ENCODE data around the gene HTN3. TPM values are rescaled to one million over a fixed set of nuclear protein-coding genes. Genes with fewer than 3 reads are reported as not detected.
"Not testable (repeated sequence)": the region's sequence is repeated elsewhere in the genome, so short reads cannot be mapped to it uniquely, and the experiment has no call there.

Gene HTN3
- not detected in 2 replicates for total RNA-seq
- polyA plus RNA-seq (2012): not detected

GRCh38 chr4:70028159-70028558 lies at the start of gene HTN3:
TSS of gene HTN3 (plus strand) at chr4:70028459. CDS start at chr4:70030741, 2,282 bp downstream.
- not testable (repeated sequence) for DNase-seq (ENCODE audit: low read depth)

DNA sequence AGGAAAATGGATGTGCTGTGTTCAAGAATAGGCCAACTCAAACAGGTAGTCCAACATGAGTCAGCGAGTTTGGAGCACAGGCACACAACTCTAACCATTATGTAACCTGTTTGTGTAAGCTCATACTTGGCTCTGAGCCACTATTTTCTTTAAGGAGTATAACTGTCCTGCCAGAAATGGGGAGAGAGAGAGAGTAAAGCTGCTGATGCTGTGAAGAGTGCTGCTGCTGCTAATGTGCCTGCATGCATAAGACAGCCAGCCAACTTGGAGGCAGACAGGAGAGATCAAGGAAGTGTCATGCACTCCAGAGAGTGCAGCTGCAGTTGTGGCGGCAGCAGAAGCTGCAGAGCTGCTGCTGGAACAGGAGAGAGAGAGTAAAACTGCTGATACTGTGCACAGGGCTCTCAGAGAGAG lies 44.2 kb upstream of the HTN3 start:
- no peak for DNase-seq (ENCODE audit: low read depth)

DNA sequence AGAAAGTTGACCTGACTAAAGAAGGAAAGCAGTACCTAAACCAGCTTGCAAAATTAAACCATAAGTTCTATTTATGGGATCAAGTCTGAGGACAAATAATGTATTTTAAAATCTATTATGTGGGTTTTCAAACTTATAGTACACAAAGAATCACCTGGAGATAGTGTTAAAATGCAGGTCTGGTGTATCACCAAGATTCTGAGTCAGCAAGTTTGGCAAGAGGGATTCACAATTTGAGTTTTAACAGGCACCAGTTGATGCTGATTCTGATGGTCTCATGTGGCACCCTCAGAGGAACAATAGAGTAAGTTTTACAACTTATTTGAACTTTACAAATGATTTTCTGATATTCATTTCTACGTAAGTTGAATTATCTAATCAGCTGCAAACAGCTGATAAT lies 41.6 kb upstream of the HTN3 start:
- DNase-seq (ENCODE audit: low read depth): no peak

DNA sequence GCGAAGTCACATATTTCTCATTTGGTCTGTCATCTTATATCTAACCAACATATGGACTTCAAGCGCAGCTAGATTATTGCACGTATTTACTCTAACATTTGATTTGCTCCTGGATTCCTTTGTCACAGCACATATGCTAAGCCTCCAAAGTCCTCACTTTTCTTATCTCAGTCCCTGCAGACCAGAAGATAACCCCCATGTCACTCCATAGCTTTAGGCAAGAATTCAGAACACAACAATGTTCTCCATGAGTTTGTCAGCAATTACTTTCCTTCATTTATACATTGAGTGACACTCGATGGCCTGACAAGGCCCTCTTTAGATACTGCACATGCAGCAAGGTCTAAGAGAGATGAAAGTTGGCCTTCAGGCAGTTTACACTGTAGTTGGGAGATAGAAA lies 37.2 kb upstream of the HTN3 start:
- DNase-seq (ENCODE audit: low read depth): no peak

GRCh38 chr4:69994782-69995181 lies 33.5 kb upstream of the HTN3 start:
- no peak for DNase-seq (ENCODE audit: low read depth)

DNA sequence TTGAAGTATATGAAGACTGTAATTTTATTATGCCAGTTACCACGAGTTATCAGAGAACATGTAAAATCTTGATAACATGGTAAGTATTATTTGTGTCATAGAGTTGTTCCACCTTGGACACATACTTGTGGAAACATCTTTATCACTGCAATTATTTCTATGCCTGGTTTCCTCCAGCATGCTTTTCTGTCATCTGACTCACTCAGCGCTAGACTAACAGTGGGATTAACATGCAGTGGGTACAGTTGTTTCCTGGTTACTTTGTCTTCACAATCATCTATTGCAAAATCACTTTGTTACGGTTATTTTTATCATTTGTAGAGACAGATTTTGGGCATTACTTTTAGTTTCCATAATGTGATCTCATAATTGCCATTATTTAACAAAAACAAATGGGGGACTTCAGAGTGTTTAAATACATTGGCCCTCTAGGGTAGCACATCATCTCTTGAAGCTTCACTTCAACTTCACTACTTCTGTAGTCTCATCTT lies 32.7 kb upstream of the HTN3 start, which contains the start of gene STATH:
Gene STATH, plus strand, starts transcription at position 441 of the 491 bp plus-strand sequence. CDS start 2,472 bp downstream, outside the sequence.
- no peak for DNase-seq (ENCODE audit: low read depth)

DNA sequence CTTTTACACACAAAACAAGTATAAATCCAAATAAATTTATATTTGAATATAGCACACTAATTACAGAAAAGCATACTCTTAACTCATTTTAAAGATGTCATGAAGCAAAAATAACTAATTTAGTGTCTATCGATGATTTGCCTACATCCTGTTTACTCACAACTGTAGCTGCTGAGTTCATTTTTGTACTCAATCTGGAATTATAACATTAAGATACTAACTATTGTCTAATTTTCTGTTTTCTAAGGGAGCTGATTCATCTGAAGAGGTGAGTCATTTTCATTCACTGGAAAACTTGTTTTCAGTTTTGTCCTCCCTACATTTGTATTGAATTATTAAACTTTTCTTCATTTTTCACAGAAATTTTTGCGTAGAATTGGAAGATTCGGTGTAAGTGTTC lies 28.8 kb upstream of the HTN3 start:
- DNase-seq (ENCODE audit: low read depth): no peak

DNA sequence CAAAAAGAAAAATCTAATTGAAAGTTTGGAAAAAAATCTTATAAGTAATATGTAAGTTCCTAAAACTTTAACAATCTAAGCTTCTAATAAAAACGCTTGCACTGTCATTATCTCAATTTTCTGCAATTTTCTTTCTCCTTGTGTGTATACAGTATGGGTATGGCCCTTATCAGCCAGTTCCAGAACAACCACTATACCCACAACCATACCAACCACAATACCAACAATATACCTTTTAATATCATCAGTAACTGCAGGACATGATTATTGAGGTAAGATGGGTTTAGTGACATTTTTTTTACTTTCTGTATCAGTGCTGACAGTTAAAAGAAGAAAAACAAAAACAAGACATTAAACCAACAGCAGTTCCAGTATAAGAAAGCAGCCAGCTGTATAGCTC lies 27.5 kb upstream of the HTN3 start:
- DNase-seq (ENCODE audit: low read depth): no peak

DNA sequence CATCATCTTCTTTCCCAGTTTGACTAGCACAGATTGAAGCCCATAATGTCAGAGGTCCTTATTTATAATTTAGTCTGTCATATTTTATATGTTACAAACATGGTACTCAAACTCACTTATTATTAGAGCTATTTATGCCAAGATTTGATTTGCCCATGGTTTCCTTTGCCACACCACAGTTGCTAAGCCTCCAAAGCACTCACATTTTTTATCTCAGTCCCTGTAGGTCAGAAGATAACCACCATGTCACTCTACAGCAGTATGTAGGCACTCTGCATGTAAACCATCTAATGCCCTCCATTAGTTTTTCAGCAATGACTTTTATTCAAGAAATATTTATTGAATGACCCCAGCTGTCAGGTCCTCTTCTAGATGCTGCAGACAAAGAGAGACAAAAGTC lies 25.8 kb upstream of the HTN3 start:
- no peak for DNase-seq (ENCODE audit: low read depth)

- DNase-seq (ENCODE audit: low read depth): no peak
These were observed 19.5 kb upstream of the HTN3 start for GRCh38 chr4:70008771-70009170.

DNA sequence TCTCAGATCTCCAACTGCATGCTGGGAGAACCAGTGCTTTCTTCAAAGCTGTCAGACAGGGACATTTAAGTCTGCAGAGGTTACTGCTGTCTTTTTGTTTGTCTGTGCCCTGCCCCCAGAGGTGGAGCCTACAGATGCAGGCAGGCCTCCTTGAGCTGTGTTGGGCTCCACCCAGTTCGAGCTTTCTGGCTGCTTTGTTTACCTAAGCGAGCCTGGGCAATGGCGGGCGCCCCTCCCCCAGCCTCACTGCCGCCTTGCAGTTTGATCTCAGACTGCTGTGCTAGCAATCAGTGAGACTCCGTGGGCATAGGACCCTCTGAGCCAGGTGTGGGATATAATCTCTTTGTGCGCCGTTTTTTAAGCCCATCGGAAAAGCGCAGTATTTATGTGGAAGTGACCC lies 9.3 kb upstream of the HTN3 start:
- DNase-seq (ENCODE audit: low read depth): not testable (repeated sequence)

DNA sequence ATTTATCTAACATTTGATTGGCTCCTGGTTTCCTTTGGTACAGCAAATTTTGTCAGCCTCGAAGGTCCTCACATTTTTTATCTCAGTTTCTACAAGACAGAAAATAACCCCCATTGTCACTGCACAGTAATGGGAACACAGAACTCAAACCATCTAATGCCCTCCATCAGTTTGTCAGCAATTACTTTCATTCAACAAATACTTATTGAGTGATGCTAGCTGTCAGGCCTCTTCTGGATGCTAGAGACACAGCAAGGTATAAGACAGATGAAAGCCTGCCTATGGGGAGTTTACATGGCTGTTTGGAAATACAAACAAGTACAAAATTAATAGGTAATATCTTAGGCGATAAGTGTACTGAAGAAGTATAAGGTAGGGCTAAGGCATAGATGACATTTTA lies 5.0 kb upstream of the HTN3 start:
- DNase-seq (ENCODE audit: low read depth): no peak

GRCh38 chr4:70027011-70027410 lies 1.2 kb upstream of the HTN3 start:
- no peak for DNase-seq (ENCODE audit: low read depth)

DNA sequence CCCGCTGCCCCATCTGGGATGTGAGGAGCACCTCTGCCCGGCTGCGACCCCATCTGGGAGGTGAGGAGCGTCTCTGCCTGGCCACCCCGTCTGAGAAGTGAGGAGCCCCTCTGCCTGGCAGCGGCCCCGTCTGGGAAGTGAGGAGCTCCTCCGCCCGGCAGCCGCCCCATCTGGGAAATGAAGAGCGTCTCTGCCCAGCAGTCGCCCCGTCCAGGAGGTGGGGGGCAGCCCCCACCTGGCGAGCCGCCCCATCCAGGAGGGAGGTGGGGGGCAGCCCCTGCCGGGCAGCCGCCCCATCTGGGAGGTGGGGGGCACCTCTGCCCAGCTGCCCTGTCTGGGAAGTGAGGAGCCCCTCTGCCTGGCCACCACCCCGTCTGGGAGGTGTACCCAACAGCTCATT lies 9.3 kb downstream of the HTN3 start:
- DNase-seq (ENCODE audit: low read depth): not testable (repeated sequence)

DNA sequence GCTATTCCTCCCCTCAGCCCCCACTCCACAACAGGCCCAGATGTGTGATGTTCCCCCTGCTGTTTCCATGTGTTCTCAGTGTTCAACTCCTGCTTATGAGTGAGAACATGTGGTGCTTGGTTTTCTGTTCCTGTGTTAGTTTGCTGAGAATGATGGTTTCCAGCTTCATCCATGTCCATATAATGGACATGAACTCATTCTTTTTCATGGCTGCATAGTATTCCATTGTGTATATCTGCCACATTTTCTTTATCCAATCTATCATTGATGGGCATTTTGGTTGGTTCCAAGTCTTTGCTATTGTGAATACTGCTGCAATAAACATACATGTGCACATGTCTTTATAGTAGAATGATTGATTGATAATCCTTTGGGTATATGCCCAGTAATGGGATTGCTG lies 11.7 kb downstream of the HTN3 start:
- DNase-seq (ENCODE audit: low read depth): not testable (repeated sequence)

DNA sequence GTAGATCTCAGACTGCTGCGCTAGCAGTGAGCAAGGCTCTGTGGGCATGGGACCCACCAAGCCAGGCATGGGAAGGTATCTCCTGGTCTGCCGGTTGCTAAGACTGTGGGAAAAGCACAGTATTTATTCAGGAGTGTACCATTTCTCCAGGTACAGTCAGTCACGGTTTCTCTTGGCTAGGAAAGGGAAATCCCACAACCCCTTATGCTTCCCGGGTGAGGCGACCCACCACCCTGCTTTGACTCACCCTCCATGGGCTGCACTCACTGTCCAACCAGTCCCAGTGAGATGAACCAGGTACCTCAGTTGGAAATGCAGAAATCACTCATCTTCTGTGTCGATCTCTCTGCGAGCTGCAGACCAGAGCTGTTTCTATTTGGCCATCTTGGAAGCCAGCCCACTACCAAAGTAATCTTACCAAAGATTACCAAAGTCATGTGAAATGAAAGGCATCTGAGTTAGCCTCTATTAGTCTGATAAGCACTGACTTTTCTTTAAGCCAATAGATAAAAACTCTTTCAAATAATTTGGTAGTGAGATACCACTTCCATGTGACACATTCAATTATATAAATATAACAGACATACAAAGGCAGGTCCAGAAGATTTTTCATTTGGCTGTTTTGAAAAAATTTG lies 13.5 kb downstream of the HTN3 start:
- no peak for DNase-seq (ENCODE audit: low read depth)

GRCh38 chr4:70050138-70050537 lies 21.9 kb downstream of the HTN3 start, which contains the start of gene HTN1:
TSS of gene HTN1 (plus strand) at chr4:70050438. CDS start at chr4:70053077, 2,639 bp downstream.
- DNase-seq (ENCODE audit: low read depth): not testable (repeated sequence)

DNA sequence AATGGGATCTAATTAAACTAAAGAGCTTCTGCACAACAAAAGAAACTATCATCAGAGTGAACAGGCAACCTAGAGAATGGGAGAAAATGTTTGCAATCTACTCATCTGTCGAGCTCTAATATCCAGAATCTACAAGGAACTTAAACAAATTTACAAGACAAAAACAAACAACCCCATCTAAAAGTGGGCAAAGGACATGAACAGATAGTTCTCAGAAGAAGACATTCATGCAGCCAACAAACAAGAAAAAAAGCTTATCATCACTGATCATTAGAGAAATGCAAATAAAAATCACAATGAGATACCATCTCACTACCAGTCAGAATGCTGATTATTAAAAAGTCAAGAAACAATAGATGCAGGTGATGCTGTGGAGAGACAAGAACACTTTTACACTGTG lies 28.3 kb downstream of the HTN3 start:
- not testable (repeated sequence) for DNase-seq (ENCODE audit: low read depth)

- no peak for DNase-seq (ENCODE audit: low read depth)
These were observed 29.4 kb downstream of the HTN3 start for GRCh38 chr4:70057651-70058050.

DNA sequence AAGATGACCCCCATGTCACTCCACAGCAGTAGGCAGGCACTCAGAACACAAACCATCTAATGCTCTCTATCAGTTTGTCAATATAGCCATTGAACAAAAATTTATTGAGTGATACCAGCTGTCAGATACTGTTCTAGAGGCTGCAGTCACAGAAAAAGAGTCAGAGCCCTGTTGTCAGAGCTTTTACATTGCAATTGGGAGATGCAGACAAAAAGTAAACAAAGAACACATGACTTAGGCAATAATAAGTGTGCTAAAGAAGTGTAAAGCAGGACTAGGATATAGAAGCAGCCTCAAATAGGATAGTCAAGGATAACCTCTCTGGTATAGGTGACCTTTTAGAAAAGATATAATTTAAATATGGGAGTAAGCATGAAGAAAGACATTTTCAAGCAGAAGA lies 30.9 kb downstream of the HTN3 start:
- no peak for DNase-seq (ENCODE audit: low read depth)

GRCh38 chr4:70062000-70062399 lies 33.7 kb downstream of the HTN3 start:
- DNase-seq (ENCODE audit: low read depth): no peak

DNA sequence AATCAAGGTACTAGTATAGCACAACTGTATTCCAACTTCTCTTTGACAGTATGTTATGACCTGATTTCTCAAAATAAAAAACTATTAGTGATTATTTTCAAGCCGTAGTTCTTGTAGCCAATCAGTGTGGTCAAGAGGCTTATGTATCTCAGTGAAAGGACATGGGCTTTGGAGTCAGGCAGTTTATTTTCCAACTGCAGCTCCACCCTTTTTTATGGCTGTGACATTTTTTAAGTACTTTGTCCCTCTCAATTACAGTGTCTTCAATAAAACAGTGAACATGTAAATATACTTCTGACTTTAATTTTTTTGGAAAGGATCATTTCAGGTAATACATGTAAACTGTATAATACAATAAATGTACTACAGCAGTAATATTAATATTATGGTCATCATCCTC lies 51.9 kb downstream of the HTN3 start:
- DNase-seq (ENCODE audit: low read depth): no peak
